HG02588 (cell line): ENCODE measurements around the gene TRIM45.
"Not testable (repeated sequence)": the region's sequence is repeated elsewhere in the genome, so short reads cannot be mapped to it uniquely, and the experiment has no call there.

Experiments used
- ATAC-seq: cut with Tn5 transposase; IDR thresholded peaks from one replicate; pipeline ENCODE4 v1.9.1; 2021; ENCODE audit warnings: mild to moderate bottlenecking, moderate library complexity; ENCODE audit not compliant: unreplicated experiment

TRIM45 gene

GRCh38 chr1:117101858-117102257 lies 19.7 kb downstream of the TRIM45 start:
- ATAC-seq: not testable (repeated sequence)

- ATAC-seq: no peak
Measured at GRCh38 chr1:117101334-117101733, 20.2 kb downstream of the TRIM45 start.

DNA sequence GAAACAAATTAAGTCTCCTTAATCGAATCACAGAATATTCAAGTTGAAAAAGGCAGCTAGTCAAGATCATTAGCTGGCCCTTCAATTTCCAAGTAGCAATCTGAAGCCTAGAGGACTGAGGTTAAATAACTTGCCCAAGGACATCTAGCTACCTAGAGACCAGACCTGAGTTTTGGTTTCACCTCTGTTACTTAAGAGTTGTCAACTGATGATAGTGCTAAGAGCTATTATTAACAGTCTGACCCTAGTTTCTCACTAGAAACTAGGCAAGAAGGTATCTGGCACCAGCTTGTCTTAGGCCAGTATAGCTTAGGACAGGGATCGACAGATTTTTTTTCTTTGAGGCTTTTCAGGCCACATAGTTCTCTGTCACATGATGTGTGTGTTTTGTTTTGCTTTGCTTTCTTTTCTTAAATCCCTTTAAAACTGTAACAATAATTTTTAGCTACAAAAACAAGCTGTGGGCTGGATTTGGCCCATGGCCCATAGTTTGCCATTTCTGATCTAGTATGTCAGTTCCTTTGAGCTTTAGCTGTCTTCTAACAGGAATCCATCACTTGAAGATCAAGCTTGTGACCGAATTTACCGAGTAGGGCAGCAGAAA lies 23.2 kb downstream of the TRIM45 start:
- no peak for ATAC-seq

DNA sequence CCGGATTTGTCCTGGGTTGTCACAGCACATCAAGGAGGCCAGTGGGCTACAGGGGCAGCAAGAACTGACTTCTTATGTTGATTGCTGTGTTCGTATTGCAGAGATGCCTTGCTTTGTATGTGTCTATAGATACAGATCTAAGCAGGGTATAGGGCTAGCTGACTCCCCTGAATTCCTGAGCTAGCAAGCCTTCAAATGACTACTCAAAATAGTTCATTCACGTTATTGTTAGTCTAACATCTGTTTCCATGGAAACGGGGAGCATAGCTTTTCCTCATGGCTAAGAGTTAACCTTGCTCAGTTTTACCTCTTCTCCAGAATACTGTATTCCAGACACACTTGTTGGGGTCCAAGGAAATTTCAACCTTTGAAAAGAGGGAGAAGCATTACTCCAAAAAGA lies 24.1 kb downstream of the TRIM45 start:
- ATAC-seq: no peak

DNA sequence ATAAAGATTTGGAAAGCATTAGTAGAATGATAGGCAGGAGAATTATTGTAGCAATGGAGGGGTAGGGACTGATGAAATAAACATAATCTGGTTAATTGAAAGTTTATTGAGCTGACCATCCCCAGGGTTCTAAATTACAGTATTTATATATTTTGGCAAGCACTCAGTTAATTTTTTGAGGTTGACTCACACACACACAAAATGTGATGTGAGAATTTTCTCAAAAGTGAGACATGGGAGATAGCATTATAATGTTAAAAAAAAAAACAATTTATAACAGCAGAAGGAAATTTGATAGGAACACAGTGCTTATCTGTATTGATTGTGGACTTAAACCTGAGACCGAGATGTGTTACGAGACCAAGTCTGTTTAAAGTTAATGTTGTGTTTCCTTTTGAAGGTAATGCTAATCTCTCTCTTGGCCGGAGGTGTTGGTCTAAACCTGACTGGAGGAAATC lies 24.6 kb downstream of the TRIM45 start:
- ATAC-seq: no peak

DNA sequence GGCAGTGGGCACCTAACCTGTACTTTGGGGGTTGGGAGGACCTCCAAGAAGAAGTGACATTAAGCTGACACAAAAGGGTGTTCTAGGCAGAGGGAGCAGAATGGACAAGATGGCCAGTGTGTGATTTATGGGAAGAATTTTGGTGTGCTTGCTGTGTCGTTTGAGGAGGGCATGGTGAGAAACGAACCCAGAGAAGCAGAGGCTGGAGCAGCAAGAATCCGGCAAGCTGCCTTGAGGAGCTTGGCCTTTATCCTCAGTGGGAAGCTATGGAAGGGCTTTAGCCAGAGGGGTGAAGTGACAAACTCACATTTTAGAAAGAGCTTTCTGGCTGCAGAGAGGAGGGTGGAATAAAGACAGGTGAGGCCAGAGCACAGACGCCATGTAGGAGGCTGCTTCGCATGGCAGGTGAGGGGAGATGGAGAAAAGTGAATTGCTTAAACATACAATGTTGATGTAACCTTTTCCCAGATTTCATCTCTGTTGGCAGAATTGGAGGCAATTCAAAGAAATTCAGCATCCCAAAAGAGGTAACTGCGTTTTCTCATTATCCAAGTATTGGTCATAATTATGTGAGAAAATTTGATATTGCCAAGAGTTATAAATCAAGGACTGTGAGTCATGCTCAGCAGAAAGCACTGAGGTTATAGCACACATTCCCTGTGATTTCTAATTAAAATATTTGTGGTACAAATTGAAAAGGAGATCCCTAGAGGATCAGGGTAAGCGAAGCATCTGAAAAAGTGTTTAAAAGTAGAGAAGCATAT lies 26.5 kb downstream of the TRIM45 start:
- ATAC-seq: no peak

DNA sequence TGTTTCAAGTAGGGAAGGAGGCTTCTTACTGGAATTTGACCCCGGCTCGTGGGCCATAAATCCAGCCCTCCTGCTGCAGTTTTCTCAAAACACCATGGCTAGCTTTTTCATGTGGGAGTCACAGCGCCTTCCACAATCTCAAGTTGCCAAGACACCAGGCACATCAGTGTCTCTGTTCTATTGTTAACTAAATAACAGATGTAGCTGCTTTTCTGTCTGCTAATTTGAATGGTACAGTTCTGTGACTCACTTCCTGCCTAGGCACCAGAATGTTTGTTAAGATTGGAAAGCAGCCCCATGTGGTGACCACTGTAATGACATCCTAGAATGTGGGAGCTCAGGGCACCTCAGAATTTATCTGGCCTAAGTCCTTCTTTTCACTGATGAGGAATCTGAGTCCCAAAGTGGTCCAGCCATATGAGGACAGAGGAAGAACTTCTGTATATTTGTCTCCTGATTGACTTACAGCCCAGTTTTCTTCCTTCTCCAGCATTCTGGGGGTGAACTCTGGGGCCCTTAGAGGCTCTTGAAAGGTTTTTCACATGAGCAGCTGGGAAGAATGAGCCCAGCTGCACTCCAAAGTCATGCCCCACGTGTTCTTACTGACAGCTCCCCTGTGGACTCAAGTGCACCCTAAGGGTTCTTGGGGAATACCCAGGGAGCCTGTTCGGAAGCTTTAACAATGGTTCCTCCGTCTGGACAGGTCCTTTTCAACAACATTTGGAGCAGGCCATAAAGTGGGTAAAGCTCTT lies 27.5 kb downstream of the TRIM45 start:
- ATAC-seq: peak; percentile 77

DNA sequence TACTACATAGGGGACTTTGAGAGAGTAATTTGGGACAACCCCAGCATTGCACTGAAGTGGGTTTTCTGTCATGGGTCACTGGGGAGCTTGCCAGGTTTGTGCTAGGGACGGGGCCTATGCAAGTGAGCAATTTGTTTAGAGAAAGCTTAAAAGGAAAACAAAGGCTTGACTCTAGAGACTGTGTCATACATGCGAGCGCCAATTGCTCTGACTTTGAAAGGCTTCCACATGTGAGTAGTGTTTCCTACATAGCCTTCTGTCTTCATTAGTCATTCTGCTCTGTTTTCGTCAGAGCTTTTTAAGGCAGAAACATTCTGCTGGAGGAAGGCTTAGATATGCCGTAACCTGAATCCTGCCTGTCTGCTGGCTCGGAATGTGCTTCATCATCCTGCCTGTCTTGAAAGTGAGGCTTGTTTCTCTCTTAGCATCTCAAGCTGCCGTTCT lies 28.4 kb downstream of the TRIM45 start:
- no peak for ATAC-seq

DNA sequence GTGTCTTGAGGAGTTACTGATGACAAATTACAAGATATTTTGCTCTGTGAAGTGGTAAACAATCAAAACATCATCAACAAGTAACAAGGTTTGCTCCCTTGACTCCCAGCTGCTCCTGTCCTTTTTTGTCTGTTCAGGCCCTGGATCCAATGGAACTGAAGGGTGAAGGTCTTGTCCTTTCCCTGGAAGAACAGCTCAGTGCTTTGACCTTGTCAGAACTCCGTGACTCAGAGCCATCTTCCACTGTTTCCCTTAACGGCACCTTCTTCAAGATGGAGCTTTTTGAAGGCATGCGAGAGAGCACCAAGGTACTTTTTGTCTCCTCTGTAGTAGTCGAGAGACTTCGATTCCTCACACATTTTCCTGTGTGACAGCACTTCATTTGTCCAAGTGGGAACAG lies 29.0 kb downstream of the TRIM45 start:
- no peak for ATAC-seq

- ATAC-seq: no peak
Measured at GRCh38 chr1:117089996-117090395, 31.6 kb downstream of the TRIM45 start.

GRCh38 chr1:117087686-117088085 lies 33.9 kb downstream of the TRIM45 start:
- no peak for ATAC-seq

- ATAC-seq: no peak
Measured at GRCh38 chr1:117084231-117084630, 37.3 kb downstream of the TRIM45 start.

DNA sequence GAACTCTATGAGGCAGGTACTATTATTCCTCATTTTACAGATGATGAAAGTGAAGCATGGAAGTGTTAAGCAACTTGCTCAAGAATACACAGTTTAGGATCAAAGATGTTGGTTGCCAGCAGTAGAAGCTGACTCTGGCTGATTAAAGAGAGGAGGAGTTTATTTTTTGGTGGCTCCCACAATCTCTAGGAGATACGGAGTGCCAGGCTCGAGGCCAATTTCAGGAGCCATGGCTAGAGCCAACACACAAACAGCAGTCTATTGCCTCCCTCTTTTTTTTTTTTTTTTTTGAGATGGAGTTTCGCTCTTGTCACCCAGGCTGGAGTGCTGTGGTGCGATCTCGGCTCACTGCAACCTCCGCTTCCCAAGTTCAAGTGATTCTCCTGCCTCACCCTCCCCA lies 41.8 kb downstream of the TRIM45 start:
- ATAC-seq: no peak

DNA sequence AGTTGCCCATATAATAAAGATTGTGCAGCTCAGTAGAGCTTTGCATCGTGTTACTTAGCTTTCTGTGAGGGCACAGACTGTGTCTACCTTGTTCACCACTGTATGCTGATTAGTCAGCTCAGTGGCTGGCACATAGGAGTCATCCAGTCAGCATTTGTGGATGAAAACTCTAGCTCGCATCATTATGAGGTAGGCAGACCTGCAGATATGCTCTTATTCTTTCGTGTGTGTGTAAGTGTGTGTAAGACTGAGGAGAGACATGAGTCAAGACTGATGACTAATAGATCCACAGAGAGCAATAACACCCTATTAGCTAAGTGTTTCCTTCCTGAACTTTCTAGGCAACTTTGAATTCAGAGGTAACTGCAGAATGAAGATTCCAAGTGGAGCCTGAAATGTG lies 44.3 kb downstream of the TRIM45 start:
- ATAC-seq: no peak

- no peak for ATAC-seq
Measured at GRCh38 chr1:117076648-117077047, 44.9 kb downstream of the TRIM45 start.

DNA sequence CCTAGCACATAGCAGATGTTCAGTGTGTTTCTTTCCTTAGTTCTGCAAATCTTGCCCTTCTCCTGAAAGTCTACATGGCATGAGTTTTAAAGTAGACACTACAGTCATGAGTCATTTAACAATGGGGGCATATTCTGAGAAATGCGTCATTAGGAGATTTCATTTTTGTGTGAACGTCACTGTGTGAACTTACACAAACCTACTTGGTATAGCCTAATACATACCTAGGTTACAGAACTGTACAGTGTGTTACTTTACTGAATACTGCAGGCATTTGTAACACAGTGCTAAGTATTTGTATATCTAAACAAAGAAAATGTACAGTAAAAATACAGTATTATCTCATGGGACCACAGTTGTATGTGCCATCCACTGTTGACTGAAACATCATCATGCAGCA lies 51.4 kb downstream of the TRIM45 start:
- ATAC-seq: no peak

DNA sequence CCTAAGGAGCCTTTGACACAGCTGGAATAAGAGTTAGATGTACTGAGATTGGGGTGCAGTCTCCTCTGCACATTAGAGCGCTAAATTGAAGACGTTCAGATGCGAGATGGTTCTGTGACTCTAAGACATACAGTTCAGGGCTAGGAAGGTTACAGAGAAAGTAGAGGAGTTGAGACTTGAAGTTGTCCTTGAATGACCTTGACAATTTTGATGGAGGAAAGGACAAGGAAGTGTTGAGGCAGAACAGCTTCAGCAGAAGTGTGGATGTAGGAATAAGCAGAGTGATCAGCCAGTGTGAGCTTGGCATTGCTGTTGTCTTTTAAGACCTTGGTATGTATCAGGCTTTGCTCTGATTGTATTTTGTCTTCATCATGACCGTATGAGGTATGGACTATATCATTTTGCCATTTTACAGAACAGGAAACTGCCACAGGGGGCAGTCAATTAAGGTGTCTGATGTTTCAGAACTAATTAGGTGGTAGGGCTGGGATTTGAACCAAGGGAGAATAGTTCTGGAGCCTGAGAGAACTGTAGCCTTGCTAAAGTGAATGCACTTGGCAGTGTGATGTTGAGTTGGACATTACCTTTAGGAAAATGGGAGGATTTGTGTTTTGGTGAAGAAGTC lies 52.2 kb downstream of the TRIM45 start:
- no peak for ATAC-seq

DNA sequence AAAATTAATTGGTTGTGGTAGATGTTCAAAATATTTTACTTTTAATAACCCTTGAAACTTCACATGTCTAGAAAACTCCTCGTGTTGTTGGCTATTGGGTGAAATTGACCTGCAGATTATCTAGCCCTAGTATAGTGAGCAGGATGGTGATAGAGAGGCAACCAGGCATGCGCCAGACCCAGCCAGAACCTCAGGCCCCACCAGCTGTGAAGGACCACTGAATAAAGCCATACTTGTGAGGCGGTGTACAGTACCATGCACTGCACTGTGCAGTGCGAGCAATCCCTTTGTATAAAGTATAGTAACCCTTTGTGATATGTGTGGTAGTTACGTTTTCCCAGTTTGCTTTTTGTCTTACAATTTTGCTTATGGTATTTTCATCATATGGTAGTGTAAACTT lies 53.0 kb downstream of the TRIM45 start:
- ATAC-seq: no peak

GRCh38 chr1:117067533-117068370 lies 53.8 kb downstream of the TRIM45 start:
- peak; percentile 83 for ATAC-seq

- ATAC-seq: no peak
Measured at GRCh38 chr1:117066367-117066766, 55.2 kb downstream of the TRIM45 start.
